Measurements from ENCODE around the gene ANGPTL7. TPM values are rescaled to one million over a fixed set of nuclear protein-coding genes. Genes with fewer than 3 reads are reported as not detected.

The ANGPTL7 gene, protein sequence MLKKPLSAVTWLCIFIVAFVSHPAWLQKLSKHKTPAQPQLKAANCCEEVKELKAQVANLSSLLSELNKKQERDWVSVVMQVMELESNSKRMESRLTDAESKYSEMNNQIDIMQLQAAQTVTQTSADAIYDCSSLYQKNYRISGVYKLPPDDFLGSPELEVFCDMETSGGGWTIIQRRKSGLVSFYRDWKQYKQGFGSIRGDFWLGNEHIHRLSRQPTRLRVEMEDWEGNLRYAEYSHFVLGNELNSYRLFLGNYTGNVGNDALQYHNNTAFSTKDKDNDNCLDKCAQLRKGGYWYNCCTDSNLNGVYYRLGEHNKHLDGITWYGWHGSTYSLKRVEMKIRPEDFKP
- 0.43 TPM for polyA plus RNA-seq (2012; ENCODE audit: insufficient read depth, insufficient read length)

DNA sequence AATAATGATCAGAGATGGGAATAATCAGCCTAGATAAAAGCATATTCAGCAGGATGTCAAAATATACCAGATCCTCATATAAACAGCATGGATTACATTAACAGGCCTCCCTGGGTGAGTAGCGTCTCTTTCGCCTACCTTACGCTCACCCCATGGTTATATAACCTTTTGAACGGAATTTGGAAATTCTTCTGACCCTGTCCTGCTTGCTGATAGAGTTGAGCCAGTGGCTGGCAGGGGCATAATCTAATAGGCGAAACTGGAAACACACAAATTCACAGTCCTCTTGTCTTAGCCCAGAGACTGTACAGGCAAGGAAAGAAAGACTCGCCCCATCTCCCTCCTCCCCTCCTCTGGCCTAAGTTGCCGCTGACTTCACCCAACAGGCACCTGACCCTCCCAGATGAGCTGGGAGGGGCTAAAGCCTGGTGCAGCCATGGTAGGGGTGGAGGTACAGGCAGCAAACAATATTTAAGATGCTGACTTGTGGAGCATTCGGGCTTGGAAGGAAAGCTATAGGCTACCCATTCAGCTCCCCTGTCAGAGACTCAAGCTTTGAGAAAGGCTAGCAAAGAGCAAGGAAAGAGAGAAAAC is at the start of gene ANGPTL7:
Gene ANGPTL7 (plus strand): TSS at position 498 of the 594 bp plus-strand sequence. CDS start 225 bp downstream, outside the sequence.
- no peak within 1 kb of the TSS for H3K4me3 ChIP-seq (ENCODE audit: low read length)
- DNase-seq (ENCODE audit: low read depth, low spot score): no peak

DNA sequence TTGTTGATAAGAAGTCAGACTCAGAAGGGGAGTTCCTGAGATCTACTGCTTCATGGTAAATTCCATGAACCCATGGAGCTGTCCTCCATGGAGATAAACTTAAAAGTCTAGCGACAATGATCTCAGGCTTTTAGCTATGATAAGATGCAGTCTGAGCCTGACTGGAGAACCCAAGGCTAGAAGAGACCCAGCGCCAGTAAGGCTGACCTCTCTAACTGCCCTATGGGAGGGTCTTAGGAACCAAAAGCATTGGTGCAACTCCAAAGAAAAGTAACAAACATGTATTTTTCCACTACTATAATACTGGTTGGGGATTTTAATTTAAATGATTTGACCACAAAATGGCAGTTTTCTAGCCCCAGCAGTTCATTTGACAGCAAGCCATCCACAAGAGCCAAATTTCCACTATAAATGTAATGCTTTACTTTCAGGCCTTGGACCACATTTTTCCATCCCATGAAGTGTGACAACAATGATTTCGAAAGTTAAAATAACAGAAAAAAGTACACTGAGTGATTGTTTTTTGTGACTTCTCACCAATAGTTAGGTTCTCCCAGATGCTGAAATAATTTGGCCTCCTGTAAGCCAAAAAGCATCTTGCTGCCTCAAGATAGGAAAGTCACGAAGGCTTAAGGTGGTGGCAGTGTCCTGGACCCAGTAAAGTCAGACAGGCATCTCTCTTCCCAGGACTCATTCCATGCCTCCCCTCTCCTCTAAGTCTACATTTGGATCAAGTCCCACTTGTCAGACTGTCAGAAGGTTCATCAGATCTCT is 46.4 kb upstream of the ANGPTL7 start:
- no peak overlapping the region for H3K4me3 ChIP-seq (ENCODE audit: low read length)
- DNase-seq (ENCODE audit: low read depth, low spot score): no peak

DNA sequence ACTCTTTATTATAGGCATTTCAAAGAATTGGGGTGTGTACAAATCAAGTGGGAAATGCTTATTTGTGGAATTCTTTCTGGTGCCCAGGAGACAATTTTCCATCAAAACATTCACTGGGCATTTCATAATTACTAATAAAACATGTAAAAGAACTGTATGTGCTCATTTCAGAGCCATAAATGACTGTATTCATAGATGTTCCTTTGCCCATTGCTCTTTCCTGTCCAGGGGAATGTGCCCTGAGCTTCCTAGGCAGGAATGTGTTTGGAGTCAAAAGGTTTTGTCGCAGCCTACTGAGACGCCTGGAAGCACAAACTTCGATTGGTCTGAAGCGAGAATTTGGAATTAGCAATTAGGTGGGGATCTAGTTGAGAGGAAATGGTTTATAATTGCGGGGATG is 45.8 kb upstream of the ANGPTL7 start:
- no peak for DNase-seq (ENCODE audit: low read depth, low spot score)

DNA sequence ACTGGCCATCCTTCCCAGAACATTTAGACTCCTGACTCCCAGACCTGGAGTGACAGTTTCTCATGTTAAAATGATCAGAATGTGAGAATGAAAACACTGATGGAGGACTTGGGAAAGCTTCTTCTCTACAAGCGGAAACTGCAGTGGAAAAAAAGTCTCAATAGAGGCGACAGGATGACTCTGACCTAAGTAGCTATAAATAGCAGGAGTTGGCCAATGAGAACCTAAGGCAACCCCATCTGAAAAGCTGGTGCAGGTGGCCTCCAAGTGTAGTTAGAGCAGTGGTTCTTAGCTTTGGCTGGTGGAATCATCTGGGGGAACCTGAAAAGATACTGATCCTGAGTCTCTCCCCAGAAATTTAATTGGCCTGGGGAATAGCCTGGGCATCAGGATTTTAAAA is 45.2 kb upstream of the ANGPTL7 start:
- DNase-seq (ENCODE audit: low read depth, low spot score): peak; percentile 2
- H3K4me3 ChIP-seq (ENCODE audit: low read length): no peak overlapping the region

More for the DNA sequence above, 45.8 kb upstream of the ANGPTL7 start:
- no peak overlapping the region for H3K4me3 ChIP-seq (ENCODE audit: low read length)

DNA sequence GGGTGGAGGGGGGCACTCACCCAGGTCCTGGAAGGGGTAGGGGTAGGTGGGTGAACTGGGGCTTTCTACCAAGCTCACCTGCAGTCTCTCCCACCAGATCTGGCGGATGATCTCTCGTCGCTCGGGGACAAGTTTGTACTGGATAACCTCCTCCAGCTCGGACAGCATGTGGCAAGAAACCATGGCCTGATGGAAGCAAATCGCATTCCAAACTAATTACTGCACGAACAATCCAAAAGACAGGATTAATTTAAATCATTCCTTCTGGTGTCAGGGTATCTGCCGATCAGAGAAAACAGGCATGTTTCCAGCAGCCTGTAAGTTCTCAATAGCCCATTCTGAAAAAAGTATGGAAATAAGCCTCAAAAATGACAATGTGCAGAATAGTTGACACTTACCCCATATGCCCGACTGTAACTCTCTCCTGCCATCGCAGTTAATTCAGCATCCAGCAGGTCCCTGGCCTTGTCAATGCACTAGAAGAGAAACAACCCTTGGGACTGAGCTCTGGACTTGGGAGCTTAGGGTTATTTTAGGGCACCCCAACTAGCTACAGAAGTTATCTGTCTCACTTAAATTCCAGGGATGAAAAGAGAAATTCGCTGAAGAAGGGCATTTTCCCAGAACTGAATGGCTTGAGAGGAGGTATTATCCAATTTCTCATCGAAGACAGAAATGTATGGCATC is 44.4 kb upstream of the ANGPTL7 start:
- no peak for DNase-seq (ENCODE audit: low read depth, low spot score)
- no peak overlapping the region for H3K4me3 ChIP-seq (ENCODE audit: low read length)

DNA sequence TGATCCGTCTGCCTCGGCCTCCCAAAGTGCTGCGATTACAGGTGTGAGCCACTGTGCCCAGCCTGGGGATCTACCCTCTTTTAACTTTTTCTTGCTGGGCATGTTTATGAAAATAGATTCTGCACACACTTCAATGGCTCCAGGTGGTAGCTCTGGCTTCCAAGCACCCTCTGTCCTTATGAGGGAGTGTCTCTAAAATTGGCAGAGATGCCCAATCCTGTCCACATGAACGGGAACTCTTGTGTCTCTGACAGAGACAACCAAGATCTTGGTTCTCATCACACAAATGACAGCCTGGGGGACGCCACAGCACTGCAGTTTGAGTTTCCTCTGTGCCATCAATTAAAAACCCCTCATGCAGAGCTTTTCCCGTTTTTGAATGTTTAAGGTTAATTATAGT is 43.4 kb upstream of the ANGPTL7 start:
- no peak for DNase-seq (ENCODE audit: low read depth, low spot score)
- H3K4me3 ChIP-seq (ENCODE audit: low read length): no peak overlapping the region

DNA sequence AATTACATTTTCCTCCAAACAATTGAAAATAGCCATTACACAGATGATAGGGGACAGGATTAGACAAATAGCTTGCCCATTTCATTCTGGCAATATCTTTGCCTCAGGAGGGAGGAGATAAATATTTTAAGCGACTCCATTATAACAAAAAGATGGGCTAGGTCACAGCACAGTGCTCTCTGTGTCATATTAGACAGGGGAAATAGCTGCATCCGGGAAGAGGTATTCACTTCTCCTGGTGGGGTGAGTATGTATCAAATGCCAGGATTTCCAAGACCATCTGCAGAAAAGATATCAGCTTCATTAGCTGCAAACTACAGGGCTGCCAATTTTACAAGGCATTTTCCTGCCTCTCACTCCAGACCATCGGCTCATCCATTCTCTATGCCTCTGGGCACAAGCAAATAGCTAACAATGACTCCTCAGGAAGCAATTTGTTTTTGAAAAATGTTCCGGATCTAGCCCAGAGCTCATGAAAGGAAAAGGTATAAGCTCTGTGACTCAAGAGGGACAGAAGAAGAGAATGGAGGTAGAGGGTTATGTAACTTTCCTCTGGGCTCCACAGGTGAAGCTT is 41.9 kb upstream of the ANGPTL7 start:
- H3K4me3 ChIP-seq (ENCODE audit: low read length): no peak overlapping the region
- DNase-seq (ENCODE audit: low read depth, low spot score): no peak

DNA sequence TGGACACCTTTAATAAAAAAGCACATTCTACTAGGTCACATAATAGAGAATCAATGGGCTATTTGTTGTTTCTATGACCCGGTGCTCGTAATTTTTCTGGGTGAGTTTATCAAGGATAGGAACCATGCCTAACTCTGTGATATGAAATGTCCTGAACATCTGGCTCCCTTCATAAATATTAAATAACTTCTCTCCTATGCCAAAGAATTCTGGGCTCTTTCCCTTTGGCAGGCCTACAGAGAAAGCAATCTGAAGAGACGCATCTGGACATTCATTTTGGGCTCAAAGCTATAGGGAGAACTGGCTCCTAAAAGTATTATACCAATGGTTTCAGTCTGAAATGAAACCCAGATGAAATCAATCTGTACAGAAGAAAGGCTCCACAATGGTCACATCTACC is 38.8 kb upstream of the ANGPTL7 start:
- DNase-seq (ENCODE audit: low read depth, low spot score): no peak

DNA sequence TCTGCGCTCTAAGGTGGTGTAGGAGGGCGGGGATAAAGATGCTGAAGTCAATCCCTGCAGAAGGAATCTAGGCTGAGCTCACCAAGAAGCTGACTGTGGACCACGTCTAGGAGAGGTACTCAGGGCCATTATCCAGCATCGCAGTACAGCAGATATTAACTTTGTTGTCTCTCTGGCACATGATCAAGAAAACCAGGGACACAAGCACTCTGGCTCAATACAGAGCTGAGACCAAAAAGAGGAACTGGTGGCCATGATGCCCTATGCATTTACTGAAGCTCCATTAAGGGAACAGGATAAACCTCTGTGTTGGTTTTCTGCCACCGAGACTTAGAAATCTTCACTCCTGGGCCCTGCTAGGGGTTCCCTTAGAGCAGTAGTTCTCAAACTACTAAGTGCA is 38.0 kb upstream of the ANGPTL7 start:
- DNase-seq (ENCODE audit: low read depth, low spot score): no peak
- H3K4me3 ChIP-seq (ENCODE audit: low read length): no peak overlapping the region

More for the DNA sequence above, 38.8 kb upstream of the ANGPTL7 start:
- H3K4me3 ChIP-seq (ENCODE audit: low read length): no peak overlapping the region

DNA sequence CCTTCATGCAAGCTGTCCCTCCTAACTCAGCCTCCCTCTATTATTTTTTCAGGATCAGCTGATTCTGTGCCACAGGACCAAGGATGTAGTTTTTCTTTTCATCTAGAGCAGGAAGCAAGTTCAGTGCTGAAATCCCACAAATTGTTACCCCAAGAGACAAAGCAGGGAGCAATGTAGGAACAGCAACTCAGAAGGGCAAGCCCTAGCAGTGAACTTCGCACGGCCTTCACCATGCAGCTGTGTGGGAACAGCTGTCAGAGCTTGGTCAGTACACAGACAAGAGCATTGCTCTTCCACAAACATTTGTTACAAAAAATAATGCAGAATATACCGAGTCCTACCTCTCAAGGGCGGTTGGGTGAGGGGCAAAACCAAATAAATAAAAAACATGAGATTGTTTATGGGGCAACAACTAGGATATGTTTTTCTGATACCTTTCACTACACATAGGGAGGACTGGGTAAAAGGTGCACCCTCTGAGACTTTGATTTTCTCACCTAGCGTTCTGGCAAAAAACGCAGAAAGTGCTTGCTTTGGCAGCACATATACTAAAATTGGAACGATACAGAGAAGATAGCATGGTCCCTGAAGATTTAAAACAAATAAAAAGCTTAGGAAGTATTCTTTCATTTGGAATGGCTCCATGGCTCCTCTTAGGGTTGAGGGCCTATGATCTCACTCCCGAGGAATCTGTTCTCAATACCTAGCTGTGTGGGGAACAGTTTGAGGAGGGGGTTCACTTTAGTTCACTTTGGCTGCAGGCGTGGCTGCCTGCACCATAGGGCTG is 37.1 kb upstream of the ANGPTL7 start:
- DNase-seq (ENCODE audit: low read depth, low spot score): no peak
- H3K4me3 ChIP-seq (ENCODE audit: low read length): no peak overlapping the region

DNA sequence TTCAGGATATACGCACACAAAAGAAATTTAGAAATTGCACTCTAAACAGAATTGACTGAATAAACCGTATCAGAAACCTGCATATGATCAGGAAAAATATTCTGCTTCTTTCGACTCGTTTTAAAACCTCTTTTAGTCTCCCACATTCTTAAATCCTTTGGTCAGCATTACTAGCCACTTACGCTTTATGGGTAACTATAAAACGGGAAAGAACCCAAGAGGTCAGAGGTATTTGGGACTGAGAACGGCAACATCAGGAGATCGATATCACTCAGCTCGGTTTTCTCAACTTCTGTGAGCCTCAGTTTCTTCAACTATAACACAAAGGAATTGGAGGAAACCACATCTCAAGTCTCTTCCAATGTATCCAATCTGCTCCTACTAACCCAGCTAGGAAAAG is 36.4 kb upstream of the ANGPTL7 start:
- no peak for DNase-seq (ENCODE audit: low read depth, low spot score)
- no peak overlapping the region for H3K4me3 ChIP-seq (ENCODE audit: low read length)

DNA sequence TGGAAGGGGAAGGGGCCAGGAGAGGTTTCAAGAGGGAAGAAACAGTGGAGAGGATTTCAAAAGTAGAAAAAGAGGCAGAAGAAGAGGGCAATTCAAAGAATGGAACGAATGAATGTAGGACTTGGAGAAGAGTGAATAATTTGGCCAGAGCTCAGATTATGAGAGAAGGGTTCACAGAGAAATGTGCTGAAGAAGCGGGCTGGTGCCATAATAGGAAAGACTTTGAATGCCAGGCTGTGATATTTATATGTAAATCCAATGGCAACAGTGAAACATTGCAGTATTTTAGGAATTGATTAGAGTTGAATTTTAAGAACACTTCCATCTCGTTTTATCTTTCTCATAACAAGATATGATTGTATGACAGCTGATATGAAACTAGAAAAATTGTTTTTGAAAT is 36.0 kb upstream of the ANGPTL7 start:
- no peak overlapping the region for H3K4me3 ChIP-seq (ENCODE audit: low read length)
- no peak for DNase-seq (ENCODE audit: low read depth, low spot score)

DNA sequence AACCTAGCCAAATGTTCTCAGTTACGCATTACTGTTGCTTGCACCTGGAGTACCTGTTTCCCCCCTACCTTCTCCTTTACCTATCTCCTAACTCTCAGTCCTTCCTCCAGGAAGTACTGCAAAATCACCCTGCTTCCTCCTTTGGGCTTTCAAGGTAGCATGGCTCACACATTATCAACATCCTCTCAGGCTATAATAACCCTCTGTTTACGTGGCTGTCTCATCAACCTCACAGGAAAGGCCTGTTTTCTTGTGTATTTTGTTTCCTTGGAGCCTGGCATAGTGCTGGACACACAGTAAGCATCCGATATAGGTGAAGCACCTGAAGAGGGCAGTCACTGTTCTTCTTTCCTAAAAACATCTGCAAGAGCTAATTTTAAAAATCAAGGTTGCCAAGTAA is 32.7 kb upstream of the ANGPTL7 start:
- DNase-seq (ENCODE audit: low read depth, low spot score): no peak
- H3K4me3 ChIP-seq (ENCODE audit: low read length): no peak overlapping the region

DNA sequence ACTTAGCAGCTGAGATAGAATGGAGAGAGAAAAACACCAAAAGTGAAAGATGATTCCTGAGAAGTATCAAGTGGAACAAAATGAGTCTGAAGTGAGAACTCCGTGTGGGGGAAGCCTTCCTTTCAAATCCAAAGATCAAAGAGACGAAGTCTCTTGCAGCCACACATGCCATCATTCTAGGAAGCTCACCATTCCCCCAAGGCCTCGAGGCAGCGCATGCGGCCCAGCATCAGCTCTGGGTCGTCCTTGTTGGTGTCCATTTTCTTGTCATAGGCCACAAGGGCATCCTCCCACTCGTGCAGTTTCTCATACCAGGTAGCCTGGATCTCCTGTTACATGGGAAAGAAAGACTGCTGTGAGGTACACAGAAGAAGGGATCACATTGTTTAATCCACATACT is 32.2 kb upstream of the ANGPTL7 start:
- no peak overlapping the region for H3K4me3 ChIP-seq (ENCODE audit: low read length)
- DNase-seq (ENCODE audit: low read depth, low spot score): no peak

DNA sequence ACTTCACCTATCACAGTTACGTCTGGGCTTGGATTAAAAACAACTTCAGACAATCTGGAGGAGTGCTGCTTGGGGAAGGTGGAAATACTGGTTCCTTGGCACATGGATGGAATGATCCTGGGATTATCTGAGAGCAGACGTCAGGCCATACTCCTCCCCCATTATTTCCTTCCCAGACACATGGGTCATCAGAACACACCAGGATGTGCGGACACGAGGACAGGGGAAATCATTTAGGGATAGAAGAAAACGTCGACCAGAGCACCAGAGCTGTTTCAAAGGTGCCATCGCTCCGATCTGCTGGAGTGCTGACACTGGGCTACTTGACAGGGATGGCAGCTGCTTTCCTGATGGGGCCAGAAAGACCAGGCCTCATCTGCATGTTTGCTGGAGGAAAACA is 31.8 kb upstream of the ANGPTL7 start:
- no peak for DNase-seq (ENCODE audit: low read depth, low spot score)

DNA sequence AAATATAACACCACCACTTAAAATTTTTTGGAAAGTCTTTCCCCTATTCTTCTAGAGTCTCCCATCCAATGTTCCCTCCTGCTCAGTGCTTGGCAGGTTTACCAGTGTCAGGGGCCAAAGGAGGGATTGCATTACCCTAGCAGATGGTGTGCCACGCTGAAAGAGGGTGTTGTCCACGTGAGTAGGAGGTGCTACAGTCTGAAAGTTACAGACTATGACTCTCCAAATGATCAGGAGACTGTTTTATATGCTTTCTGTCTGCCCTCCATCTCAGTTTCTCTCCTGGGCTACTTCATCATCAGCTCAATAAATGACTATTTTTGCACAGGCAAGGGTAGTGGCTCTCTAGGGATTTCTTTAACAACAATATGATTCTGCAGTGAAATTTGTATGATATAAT is 31.3 kb upstream of the ANGPTL7 start:
- H3K4me3 ChIP-seq (ENCODE audit: low read length): no peak overlapping the region
- no peak for DNase-seq (ENCODE audit: low read depth, low spot score)

More for the DNA sequence above, 31.8 kb upstream of the ANGPTL7 start:
- no peak overlapping the region for H3K4me3 ChIP-seq (ENCODE audit: low read length)

DNA sequence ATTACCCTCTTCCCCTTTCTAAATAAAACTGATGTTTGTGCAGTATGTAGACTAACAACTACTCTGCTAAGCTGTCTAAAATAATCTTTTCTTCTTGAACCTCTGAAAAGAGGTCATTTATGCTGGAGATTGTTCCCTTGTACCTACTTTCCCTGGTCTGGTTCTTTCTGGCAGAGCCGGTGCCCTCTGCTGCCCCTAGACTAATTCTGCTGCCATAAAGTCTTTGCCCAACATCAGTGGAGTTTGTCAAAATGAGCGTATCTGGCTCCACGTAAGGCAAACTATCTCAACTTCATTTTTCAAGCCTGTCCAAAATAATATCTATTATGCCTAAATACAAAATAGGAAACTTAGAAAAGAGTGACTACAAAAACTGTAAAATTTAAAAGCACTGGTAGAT is 30.9 kb upstream of the ANGPTL7 start:
- no peak for DNase-seq (ENCODE audit: low read depth, low spot score)
- no peak overlapping the region for H3K4me3 ChIP-seq (ENCODE audit: low read length)

DNA sequence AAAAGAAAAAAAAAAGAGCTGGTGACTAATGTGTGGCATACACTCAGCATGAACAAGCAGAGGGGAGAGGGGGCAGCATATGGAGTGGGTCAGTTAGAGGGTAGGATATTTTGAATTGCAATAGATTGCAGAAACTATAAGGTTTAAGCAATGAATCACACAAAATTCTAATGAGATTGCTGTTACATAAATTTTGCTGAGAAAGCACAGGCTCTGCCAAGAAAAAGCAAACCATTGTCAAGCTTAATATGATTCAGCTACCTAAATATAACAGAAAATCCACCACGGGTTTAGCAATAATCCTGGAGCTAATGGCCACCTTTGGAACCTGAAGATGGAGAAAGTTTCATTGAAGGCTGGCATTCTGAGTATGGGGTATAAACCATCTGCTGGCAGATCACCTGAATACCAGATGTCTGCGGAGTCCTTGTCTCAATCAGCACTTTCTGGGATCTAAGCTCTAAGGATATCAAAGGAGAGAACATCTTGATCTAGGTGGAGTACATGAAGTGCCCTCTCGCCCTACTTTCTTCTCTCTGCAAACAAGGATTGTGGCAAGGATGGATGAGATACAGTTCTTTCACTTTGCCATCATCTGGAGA is 30.3 kb upstream of the ANGPTL7 start:
- no peak for DNase-seq (ENCODE audit: low read depth, low spot score)

More for the DNA sequence above, 30.3 kb upstream of the ANGPTL7 start:
- no peak overlapping the region for H3K4me3 ChIP-seq (ENCODE audit: low read length)

Data from Jurkat, Clone E6-1 (cell line).